Inferior parietal cortex (tissue), 1 donor: ENCODE measurements around the gene NPL.

Experiments used
- DNase-seq: peaks from one replicate; pipeline ENCODE4 v3.0.0-alpha.2; 2016; ENCODE audit errors: extremely low spot score

NPL gene

DNA sequence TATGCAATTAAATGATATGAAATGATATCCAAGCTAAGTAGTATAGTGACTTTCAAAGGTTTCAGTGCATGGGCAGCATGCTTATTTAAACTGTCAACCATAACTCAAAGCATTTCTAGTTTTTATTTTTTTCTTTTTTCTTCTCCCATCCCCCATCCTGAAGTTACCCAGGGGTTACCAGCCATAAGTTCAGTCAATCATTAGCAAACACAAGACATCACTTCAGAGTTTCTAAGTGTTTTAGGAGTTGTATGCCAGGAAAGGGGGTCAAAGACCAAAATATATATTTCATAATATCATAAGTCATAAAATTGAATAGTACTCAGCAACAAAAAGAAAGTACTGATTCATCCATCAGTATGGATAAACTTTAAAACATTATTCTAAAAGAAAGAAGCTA, 78.3 kb downstream of the NPL start:
- no peak for DNase-seq

DNA sequence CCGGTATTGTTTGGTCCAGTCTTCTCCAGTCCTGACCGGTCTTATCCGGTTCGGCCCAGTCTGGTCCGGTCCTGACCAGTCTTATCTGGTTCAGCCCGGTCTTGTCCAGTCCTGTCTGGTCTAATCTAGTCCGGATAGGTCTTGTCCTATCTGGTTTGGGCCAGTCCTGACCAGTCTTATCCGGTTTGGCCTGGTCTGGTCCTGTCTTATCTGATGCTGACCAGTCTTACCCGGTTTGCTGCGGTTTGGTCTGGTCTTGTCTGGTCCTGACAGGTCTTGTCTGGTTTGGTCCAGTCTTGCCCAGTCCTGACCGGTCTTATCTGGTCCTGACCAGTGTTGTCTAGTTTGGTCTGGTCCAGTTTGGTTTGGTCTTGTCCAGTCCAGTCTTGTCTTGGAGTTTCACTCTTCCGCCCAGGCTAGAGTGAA, 79.7 kb downstream of the NPL start:
- no peak for DNase-seq

DNA sequence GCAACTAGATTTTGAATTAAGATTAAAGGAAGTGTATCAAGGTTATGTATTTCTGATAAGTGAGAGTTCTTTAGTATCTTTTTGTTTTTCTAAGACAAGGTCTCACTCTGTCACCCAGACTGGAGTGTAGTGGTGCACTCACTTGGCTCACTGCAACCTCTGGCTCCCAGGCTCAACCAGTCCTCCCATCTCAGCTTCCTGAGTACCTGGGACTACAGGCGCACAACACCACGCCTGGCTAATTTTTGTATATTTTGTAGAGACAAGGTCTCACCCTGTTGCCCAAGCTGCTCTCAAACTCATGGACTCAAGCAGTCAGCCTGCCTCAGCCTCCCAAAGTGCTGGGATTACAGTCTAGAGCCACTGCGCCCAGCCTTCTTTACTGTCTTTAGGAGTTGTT, 83.3 kb downstream of the NPL start:
- DNase-seq: no peak

DNA sequence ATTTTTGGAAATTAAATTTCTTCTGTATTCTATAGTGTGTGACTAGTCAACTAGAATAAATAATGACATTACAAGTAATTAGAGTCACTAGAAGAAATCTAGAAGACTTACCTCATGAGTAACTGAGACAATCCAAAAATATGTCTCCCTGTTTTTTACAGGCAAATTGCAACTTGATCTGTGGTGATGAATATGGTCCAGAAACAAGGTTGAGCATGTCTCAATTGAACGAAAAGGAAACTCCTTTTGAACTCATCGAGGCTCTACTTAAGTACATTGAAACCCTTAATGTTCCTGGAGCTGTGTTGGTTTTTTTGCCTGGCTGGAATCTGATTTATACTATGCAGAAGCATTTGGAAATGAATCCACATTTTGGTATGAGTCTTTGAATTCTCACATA, 86.3 kb downstream of the NPL start:
- no peak for DNase-seq

DNA sequence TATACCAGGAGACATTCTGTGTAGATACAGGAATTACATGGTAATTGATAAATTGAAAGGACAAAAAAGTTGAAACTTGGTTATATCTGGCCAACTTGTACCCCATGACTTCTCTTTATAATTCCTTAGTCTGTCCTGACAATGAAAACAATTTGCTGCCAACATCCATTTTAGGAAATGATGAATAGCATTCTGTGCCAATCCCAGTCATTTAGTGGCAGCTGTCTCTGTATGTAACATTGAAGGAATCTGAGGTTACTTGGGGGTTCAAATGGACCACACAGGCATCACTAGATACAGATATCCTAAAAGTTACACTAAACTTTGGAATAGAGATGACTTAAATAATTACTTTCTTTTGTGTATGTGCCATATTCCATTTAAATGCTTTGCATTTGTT, 87.8 kb downstream of the NPL start:
- no peak for DNase-seq

DNA sequence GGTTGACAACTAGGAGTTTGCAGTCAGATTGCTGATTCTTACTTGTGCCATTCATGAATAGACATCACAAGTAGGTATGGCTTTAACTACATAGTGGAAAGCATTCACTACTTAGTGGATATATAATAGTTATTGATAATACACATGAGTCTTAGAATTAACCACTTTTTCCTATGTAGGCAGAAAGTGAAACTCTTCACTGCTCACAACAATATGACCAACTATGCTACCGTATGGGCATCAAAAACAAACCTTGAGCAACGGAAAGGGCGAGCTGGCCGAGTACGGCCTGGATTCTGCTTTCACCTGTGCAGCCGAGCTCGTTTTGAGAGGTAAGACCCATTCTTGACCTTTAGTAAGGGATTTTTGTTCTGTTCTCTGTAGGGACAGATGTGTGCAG, 88.3 kb downstream of the NPL start:
- no peak for DNase-seq
